HFF-Myc (cell line): Measurements from ENCODE around the gene SLC22A7.

Experiments
- DNase-seq: peaks from one replicate; pipeline ENCODE4 v3.0.0-alpha.2; 2011; ENCODE audit warnings: low read depth; ENCODE audit errors: extremely low read depth
- H3K4me3 ChIP-seq: replicated peaks from 2 replicates; pipeline ENCODE4 v1.5.1; 2011; ENCODE audit warnings: low read depth, mild to moderate bottlenecking, control low read depth, low read length
- CTCF ChIP-seq: IDR thresholded peaks from 2 replicates; pipeline ENCODE4 v1.5.1; 2012; ENCODE audit warnings: mild to moderate bottlenecking, low read depth, low read length, control low read depth; ENCODE audit errors: missing control alignments

The SLC22A7 gene

GRCh38 chr6:43328528-43328927, 30.5 kb downstream of the SLC22A7 start:
- H3K4me3 ChIP-seq: no peak overlapping the region
- TF ChIP-seq CTCF: no peak
- DNase-seq: no peak

DNA sequence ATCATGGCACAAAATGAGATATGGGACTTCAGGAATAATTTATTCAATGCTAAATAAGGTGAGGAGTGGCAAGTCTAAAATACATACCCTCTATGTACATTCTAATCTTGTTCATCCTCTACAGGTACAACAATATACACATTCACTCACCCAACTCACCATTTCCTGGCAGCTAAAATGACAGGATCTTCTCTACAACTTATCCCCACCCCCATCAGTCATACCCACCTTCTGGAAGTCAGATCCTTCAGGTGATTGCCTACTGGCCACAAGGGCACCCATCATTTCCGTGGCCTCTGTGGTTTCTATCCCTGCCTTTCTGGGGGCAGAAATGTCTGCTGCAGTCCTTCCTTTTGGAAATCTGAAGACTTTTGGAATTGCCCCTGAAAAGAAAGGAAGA, 33.4 kb downstream of the SLC22A7 start:
- H3K4me3 ChIP-seq: no peak overlapping the region
- DNase-seq: no peak
- TF ChIP-seq CTCF: no peak

- no peak for DNase-seq
- no peak for TF ChIP-seq CTCF
- no peak overlapping the region for H3K4me3 ChIP-seq
Measured at GRCh38 chr6:43331891-43332290, 33.8 kb downstream of the SLC22A7 start.

GRCh38 chr6:43334466-43335095, 36.5 kb downstream of the SLC22A7 start:
- DNase-seq: peak; percentile 56
- TF ChIP-seq CTCF: peak; percentile 59
- H3K4me3 ChIP-seq: no peak overlapping the region

DNA sequence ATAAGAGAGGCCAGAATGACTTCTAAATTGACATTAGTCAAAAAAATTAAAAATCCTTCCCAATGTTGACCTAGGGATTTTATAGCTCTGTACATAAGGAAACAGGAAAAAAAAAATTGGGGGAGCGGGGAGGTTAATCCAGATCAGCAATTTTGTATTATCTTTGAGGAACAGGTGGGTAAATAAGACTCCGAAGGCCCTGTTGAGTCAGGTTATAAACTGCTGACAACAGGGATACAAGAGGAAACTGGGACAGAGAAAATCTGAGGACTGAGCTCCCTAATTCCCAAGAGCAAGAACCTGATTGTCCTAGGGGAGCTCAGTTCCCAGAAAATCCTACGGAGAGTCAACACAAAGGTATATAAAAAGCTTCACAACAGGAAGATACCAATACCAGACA, 37.4 kb downstream of the SLC22A7 start:
- DNase-seq: no peak
- H3K4me3 ChIP-seq: no peak overlapping the region
- no peak for TF ChIP-seq CTCF

DNA sequence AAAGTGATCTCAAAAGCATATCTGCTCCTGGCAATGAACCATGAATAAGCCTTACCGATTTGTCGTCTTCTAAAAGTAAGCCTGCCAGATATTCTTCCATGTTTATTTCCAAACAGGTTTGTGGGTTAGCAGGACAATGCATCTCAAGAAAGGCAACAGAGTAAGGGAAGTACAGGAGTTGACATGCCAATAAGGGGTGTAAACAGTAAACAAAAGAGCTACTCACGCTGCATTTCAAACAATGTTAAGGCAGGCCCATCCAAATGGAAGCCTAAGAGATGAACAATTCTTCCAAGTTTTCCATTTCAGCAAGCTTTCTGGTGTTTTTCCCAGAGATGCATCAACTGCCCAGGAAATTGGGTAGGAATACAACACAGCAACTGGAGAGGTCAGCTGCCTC, 38.3 kb downstream of the SLC22A7 start:
- TF ChIP-seq CTCF: no peak
- H3K4me3 ChIP-seq: no peak overlapping the region
- DNase-seq: no peak

DNA sequence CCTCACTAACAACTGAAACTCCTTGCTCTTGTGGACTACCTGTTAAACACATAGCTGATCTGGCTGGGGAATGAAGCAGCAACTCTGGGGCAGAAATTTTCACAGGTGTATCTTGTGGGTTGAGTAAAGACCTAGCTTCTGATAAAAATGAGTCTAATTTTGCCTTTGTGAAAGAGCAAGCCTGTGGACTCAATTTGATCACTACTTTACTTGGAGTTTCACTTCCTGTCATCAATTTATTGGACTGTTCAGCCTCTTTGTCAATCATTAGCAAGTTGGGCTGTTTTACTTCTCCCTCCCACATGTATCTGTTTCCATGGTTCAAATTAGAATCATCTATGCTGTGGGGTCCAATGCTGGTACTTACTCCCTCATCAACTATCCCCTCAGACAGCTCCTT, 40.2 kb downstream of the SLC22A7 start:
- no peak for DNase-seq
- no peak for TF ChIP-seq CTCF
- no peak overlapping the region for H3K4me3 ChIP-seq
